ENCODE measurements around the gene SH3PXD2A.

Gene SH3PXD2A

GRCh38 chr10:103758294-103758681, 97.1 kb downstream of the SH3PXD2A start:
- Histone ChIP-seq H3K9ac (ENCODE audit: low read length) (no peak overlapping the region), H3K56ac (ENCODE audit: low read length) (no peak overlapping the region), H3K27ac (ENCODE audit: low read depth, low read length) (no peak overlapping the region), H3K4me1 (ENCODE audit: control insufficient read depth, low read depth, low read length) (peaks cover 4% of the 10 kb centered on the region), H3K18ac (ENCODE audit: low read length) (no peak overlapping the region), H2BK120ac (ENCODE audit: low read depth, low read length) (no peak overlapping the region), H3K79me2 (ENCODE audit: control insufficient read depth, insufficient read depth, low read length) (no peaks in the 10 kb centered on the region), H4K5ac (ENCODE audit: low read length) (no peak overlapping the region), H3K79me1 (ENCODE audit: low read length) (peaks cover 2% of the 10 kb centered on the region), H3K4me2 (ENCODE audit: low read length) (no peak overlapping the region), H3K36me3 (ENCODE audit: control insufficient read depth, insufficient read depth, low read length) (no peaks in the 10 kb centered on the region), H2BK5ac (ENCODE audit: low read length) (no peak overlapping the region), H2BK15ac (replicated peaks; ENCODE audit: low read depth) (no peak overlapping the region), H2AK5ac (ENCODE audit: low read length) (no peak overlapping the region), H3K4me3 (ENCODE audit: low read length) (no peak overlapping the region), H4K8ac (ENCODE audit: low read depth, low read length) (no peak overlapping the region), H3K23ac (ENCODE audit: low read length) (no peak overlapping the region), H3K4ac (ENCODE audit: low read depth, low read length) (no peak overlapping the region), H3K27me3 (ENCODE audit: insufficient read depth, low read length, poor library complexity) (no peaks in the 10 kb centered on the region)
- no peak for DNase-seq
- no CpG with 5 or more reads among the region's 2 CpGs for WGBS (ENCODE audit: extremely low coverage, insufficient coverage, low lambda C conversion rate)

DNA sequence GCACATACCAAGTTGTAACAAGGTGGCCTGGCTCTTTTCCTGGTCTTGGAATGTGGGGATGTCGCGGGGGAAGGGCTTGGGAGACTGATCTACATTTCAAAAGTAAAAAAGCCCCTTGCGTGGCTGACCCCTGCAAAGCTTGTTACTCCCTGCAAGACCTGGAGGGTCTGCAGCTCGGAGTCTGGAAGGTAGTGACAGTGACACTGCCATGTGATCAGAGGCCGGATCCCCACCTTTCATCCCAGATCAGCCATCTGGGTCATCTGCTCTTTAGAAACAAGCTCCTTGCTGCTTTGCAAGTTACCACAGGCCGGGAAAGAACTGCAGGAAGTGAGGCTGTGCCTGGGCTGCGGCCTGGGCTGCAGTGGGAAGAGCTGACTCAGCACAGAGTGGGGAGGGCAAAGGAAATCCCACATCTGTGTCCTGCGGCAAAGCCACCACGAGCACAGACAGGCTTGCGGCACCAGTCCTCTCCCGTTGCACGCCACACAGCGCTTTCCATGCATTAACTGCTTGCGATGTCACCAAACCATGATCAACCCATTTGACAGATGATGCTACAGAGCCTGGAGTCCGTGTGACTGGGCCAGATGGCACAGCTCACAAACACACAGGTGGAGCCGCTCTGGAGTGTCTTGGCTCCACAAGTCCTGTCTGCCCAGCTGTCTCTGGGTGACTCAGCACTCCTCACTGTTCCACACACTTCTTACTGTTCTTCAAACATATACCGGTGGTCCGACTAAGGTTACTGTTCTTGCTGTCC, 97.7 kb downstream of the SH3PXD2A start:
- Histone ChIP-seq H3K4me3 (ENCODE audit: low read length) (no peak overlapping the region), H2BK5ac (ENCODE audit: low read length) (no peak overlapping the region), H4K8ac (ENCODE audit: low read depth, low read length) (no peak overlapping the region), H3K79me2 (ENCODE audit: control insufficient read depth, insufficient read depth, low read length) (no peaks in the 10 kb centered on the region), H2AK5ac (ENCODE audit: low read length) (no peak overlapping the region), H3K27ac (ENCODE audit: low read depth, low read length) (peak overlapping the region; percentile 5), H4K5ac (ENCODE audit: low read length) (no peak overlapping the region), H3K36me3 (ENCODE audit: control insufficient read depth, insufficient read depth, low read length) (no peaks in the 10 kb centered on the region), H3K4me1 (ENCODE audit: control insufficient read depth, low read depth, low read length) (peaks cover 4% of the 10 kb centered on the region), H3K4ac (ENCODE audit: low read depth, low read length) (no peak overlapping the region), H3K4me2 (ENCODE audit: low read length) (no peak overlapping the region), H3K9ac (ENCODE audit: low read length) (peak overlapping the region; percentile 1), H3K23ac (ENCODE audit: low read length) (no peak overlapping the region), H3K27me3 (ENCODE audit: insufficient read depth, low read length, poor library complexity) (no peaks in the 10 kb centered on the region), H2BK15ac (replicated peaks; ENCODE audit: low read depth) (no peak overlapping the region), H3K56ac (ENCODE audit: low read length) (peak overlapping the region; percentile 63), H2BK120ac (ENCODE audit: low read depth, low read length) (no peak overlapping the region), H3K18ac (ENCODE audit: low read length) (no peak overlapping the region), H3K79me1 (ENCODE audit: low read length) (peaks cover 2% of the 10 kb centered on the region)
- peak; percentile 79 for DNase-seq
- WGBS (ENCODE audit: extremely low coverage, insufficient coverage, low lambda C conversion rate): no CpG with 5 or more reads among the region's 18 CpGs

GRCh38 chr10:103756277-103756869, 99.0 kb downstream of the SH3PXD2A start:
- Histone ChIP-seq H3K27me3 (ENCODE audit: insufficient read depth, low read length, poor library complexity) (no peaks in the 10 kb centered on the region), H2BK5ac (ENCODE audit: low read length) (no peak overlapping the region), H3K18ac (ENCODE audit: low read length) (no peak overlapping the region), H3K4me1 (ENCODE audit: control insufficient read depth, low read depth, low read length) (peaks cover 4% of the 10 kb centered on the region), H3K27ac (ENCODE audit: low read depth, low read length) (no peak overlapping the region), H3K36me3 (ENCODE audit: control insufficient read depth, insufficient read depth, low read length) (no peaks in the 10 kb centered on the region), H3K9ac (ENCODE audit: low read length) (no peak overlapping the region), H3K79me2 (ENCODE audit: control insufficient read depth, insufficient read depth, low read length) (no peaks in the 10 kb centered on the region), H3K4ac (ENCODE audit: low read depth, low read length) (no peak overlapping the region), H2BK15ac (replicated peaks; ENCODE audit: low read depth) (no peak overlapping the region), H3K4me2 (ENCODE audit: low read length) (no peak overlapping the region), H3K56ac (ENCODE audit: low read length) (no peak overlapping the region), H3K23ac (ENCODE audit: low read length) (no peak overlapping the region), H2AK5ac (ENCODE audit: low read length) (no peak overlapping the region), H3K79me1 (ENCODE audit: low read length) (peaks cover 2% of the 10 kb centered on the region), H2BK120ac (ENCODE audit: low read depth, low read length) (no peak overlapping the region), H4K5ac (ENCODE audit: low read length) (no peak overlapping the region), H3K4me3 (ENCODE audit: low read length) (no peak overlapping the region), H4K8ac (ENCODE audit: low read depth, low read length) (no peak overlapping the region)
- WGBS (ENCODE audit: extremely low coverage, insufficient coverage, low lambda C conversion rate): no CpG with 5 or more reads among the region's 8 CpGs
- DNase-seq: no peak

DNA sequence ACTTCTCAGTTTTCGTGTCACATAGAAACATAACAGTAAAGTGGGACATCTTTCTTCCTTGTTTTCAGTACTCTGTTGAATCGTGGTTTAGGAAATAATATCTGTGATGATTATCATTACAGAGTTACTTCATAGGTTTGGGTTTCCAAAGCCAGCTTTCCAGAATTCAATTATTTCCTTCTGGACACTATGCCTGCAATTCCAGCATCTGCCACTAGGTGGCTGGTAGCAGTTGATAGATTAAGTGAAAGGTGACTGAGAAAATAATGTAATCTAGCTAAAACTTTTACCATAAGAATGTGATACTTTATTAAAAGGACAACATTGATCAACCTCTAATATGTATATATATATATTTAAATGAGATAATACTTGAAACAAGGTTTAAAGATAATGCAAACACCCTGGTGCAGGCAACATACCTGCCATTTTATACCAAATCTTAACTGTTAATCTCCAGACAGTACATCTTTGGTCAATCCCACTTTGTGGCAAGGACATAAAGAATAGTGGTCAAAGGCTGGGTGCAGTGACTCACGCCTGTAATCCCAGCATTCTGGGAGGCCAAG, 102.6 kb downstream of the SH3PXD2A start:
- no peak overlapping the region for H2BK5ac ChIP-seq (ENCODE audit: low read length)
- H2BK120ac ChIP-seq (ENCODE audit: low read depth, low read length): no peak overlapping the region
- H3K27ac ChIP-seq (ENCODE audit: low read depth, low read length): no peak overlapping the region
- H3K79me1 ChIP-seq (ENCODE audit: low read length): peaks cover 2% of the 10 kb centered on the region
- no peak overlapping the region for H3K4ac ChIP-seq (ENCODE audit: low read depth, low read length)
- no CpG with 5 or more reads among the region's 3 CpGs for WGBS (ENCODE audit: extremely low coverage, insufficient coverage, low lambda C conversion rate)
- H3K56ac ChIP-seq (ENCODE audit: low read length): no peak overlapping the region
- H3K4me3 ChIP-seq (ENCODE audit: low read length): no peak overlapping the region
- H2BK15ac ChIP-seq (replicated peaks; ENCODE audit: low read depth): no peak overlapping the region
- H3K4me1 ChIP-seq (ENCODE audit: control insufficient read depth, low read depth, low read length): peaks cover 3% of the 10 kb centered on the region
- H3K36me3 ChIP-seq (ENCODE audit: control insufficient read depth, insufficient read depth, low read length): no peaks in the 10 kb centered on the region
- no peak overlapping the region for H3K9ac ChIP-seq (ENCODE audit: low read length)
- H3K27me3 ChIP-seq (ENCODE audit: insufficient read depth, low read length, poor library complexity): no peaks in the 10 kb centered on the region
- H3K23ac ChIP-seq (ENCODE audit: low read length): no peak overlapping the region
- no peak overlapping the region for H4K5ac ChIP-seq (ENCODE audit: low read length)
- no peak overlapping the region for H4K8ac ChIP-seq (ENCODE audit: low read depth, low read length)
- no peaks in the 10 kb centered on the region for H3K79me2 ChIP-seq (ENCODE audit: control insufficient read depth, insufficient read depth, low read length)
- H3K4me2 ChIP-seq (ENCODE audit: low read length): no peak overlapping the region
- no peak overlapping the region for H2AK5ac ChIP-seq (ENCODE audit: low read length)
- DNase-seq: no peak
- H3K18ac ChIP-seq (ENCODE audit: low read length): no peak overlapping the region

GRCh38 chr10:103751667-103752290, 103.6 kb downstream of the SH3PXD2A start:
- no peak overlapping the region for H3K4ac ChIP-seq (ENCODE audit: low read depth, low read length)
- H2BK15ac ChIP-seq (replicated peaks; ENCODE audit: low read depth): no peak overlapping the region
- H4K8ac ChIP-seq (ENCODE audit: low read depth, low read length): no peak overlapping the region
- H4K5ac ChIP-seq (ENCODE audit: low read length): no peak overlapping the region
- H3K4me1 ChIP-seq (ENCODE audit: control insufficient read depth, low read depth, low read length): no peaks in the 10 kb centered on the region
- H3K4me3 ChIP-seq (ENCODE audit: low read length): no peak overlapping the region
- no peak for DNase-seq
- no peak overlapping the region for H3K18ac ChIP-seq (ENCODE audit: low read length)
- no peaks in the 10 kb centered on the region for H3K36me3 ChIP-seq (ENCODE audit: control insufficient read depth, insufficient read depth, low read length)
- H2BK5ac ChIP-seq (ENCODE audit: low read length): no peak overlapping the region
- H3K27me3 ChIP-seq (ENCODE audit: insufficient read depth, low read length, poor library complexity): no peaks in the 10 kb centered on the region
- H3K27ac ChIP-seq (ENCODE audit: low read depth, low read length): no peak overlapping the region
- H3K9ac ChIP-seq (ENCODE audit: low read length): no peak overlapping the region
- H3K4me2 ChIP-seq (ENCODE audit: low read length): no peak overlapping the region
- no CpG with 5 or more reads among the region's 7 CpGs for WGBS (ENCODE audit: extremely low coverage, insufficient coverage, low lambda C conversion rate)
- H2BK120ac ChIP-seq (ENCODE audit: low read depth, low read length): no peak overlapping the region
- no peak overlapping the region for H2AK5ac ChIP-seq (ENCODE audit: low read length)
- peaks cover 2% of the 10 kb centered on the region for H3K79me1 ChIP-seq (ENCODE audit: low read length)
- H3K79me2 ChIP-seq (ENCODE audit: control insufficient read depth, insufficient read depth, low read length): no peaks in the 10 kb centered on the region
- no peak overlapping the region for H3K23ac ChIP-seq (ENCODE audit: low read length)
- no peak overlapping the region for H3K56ac ChIP-seq (ENCODE audit: low read length)
